Nephron progenitor cell (in vitro differentiated cells): ENCODE data around the gene ROR2.

ENCODE experiments used
- DNase-seq: peaks from one replicate; pipeline ENCODE4 v3.0.0; 2021
- H3K27ac Mint-ChIP-seq: 2 replicates; pipeline ENCODE4 v1.8.0; 2021; ENCODE audit warnings: mild to moderate bottlenecking, moderate library complexity, mixed read lengths
- H3K27me3 Mint-ChIP-seq: 2 replicates; pipeline ENCODE4 v1.8.0; 2021; ENCODE audit warnings: mild to moderate bottlenecking, low read depth, mixed read lengths; ENCODE audit not compliant: poor library complexity
- H3K36me3 Mint-ChIP-seq: 2 replicates; pipeline ENCODE4 v1.8.0; 2021; ENCODE audit warnings: low read depth, mixed read lengths
- H3K4me1 Mint-ChIP-seq: 2 replicates; pipeline ENCODE4 v1.8.0; 2021; ENCODE audit warnings: mixed read lengths
- H3K4me3 Mint-ChIP-seq: 2 replicates; pipeline ENCODE4 v1.8.0; 2021; ENCODE audit warnings: mild to moderate bottlenecking, moderate library complexity, mixed read lengths
- H3K9me3 Mint-ChIP-seq: 2 replicates; pipeline ENCODE4 v1.8.0; 2021; ENCODE audit warnings: mild to moderate bottlenecking, moderate library complexity, mixed read lengths
- TF ChIP-seq, protein P1 (sequence below): fragments of 200-600 bp; sonication (generic); IDR thresholded peaks from 2 replicates; pipeline ENCODE4 v1.5.0; 2021; ENCODE audit warnings: antibody characterized with exemption

The ROR2 gene

GRCh38 chr9:91580136-91580535, 369.9 kb downstream of the ROR2 start:
- Mint-ChIP-seq H3K4me1 (peaks cover 8% of the 10 kb centered on the region), H3K9me3 (peaks cover 4% of the 10 kb centered on the region), H3K27ac (no peak overlapping the region), H3K27me3 (peaks cover 7% of the 10 kb centered on the region), H3K4me3 (no peak overlapping the region), H3K36me3 (no peaks in the 10 kb centered on the region)
- DNase-seq: no peak
- TF ChIP-seq, protein P1, sequence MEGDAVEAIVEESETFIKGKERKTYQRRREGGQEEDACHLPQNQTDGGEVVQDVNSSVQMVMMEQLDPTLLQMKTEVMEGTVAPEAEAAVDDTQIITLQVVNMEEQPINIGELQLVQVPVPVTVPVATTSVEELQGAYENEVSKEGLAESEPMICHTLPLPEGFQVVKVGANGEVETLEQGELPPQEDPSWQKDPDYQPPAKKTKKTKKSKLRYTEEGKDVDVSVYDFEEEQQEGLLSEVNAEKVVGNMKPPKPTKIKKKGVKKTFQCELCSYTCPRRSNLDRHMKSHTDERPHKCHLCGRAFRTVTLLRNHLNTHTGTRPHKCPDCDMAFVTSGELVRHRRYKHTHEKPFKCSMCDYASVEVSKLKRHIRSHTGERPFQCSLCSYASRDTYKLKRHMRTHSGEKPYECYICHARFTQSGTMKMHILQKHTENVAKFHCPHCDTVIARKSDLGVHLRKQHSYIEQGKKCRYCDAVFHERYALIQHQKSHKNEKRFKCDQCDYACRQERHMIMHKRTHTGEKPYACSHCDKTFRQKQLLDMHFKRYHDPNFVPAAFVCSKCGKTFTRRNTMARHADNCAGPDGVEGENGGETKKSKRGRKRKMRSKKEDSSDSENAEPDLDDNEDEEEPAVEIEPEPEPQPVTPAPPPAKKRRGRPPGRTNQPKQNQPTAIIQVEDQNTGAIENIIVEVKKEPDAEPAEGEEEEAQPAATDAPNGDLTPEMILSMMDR: no peak

- Mint-ChIP-seq H3K9me3 (peaks cover 4% of the 10 kb centered on the region), H3K4me1 (peaks cover 8% of the 10 kb centered on the region), H3K27me3 (peaks cover 4% of the 10 kb centered on the region), H3K27ac (no peak overlapping the region), H3K4me3 (no peak overlapping the region), H3K36me3 (no peaks in the 10 kb centered on the region)
- TF ChIP-seq, protein P1: no peak
- DNase-seq: no peak
These were observed 371.1 kb downstream of the ROR2 start for GRCh38 chr9:91578911-91579310.

DNA sequence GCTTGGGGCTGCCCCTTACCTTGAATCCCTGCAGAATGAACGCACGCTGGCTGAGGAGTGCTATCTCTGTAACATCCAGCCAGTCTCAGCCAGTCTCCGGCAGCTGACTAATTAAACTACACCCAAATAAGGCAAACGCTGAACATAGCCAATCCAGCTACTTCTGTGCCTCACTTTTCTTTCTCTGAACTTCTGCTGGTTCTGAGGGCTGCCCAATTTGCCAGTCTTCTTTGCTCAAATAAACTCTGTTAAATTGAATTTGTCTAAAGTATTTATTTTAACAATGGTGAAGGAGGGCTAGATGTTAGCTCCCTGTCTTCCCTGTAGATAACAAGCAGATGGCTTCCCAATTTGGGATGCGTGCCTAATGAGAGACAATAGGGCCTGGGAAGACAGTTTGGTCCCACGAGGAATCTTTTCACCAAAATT, 372.4 kb downstream of the ROR2 start:
- H3K4me3 Mint-ChIP-seq: no peak overlapping the region
- H3K27ac Mint-ChIP-seq: no peak overlapping the region
- peaks cover 5% of the 10 kb centered on the region for H3K27me3 Mint-ChIP-seq
- H3K9me3 Mint-ChIP-seq: peaks cover 10% of the 10 kb centered on the region
- H3K4me1 Mint-ChIP-seq: peaks cover 18% of the 10 kb centered on the region
- peaks cover 4% of the 10 kb centered on the region for H3K36me3 Mint-ChIP-seq
- TF ChIP-seq, protein P1: no peak
- DNase-seq: peak; percentile 8

DNA sequence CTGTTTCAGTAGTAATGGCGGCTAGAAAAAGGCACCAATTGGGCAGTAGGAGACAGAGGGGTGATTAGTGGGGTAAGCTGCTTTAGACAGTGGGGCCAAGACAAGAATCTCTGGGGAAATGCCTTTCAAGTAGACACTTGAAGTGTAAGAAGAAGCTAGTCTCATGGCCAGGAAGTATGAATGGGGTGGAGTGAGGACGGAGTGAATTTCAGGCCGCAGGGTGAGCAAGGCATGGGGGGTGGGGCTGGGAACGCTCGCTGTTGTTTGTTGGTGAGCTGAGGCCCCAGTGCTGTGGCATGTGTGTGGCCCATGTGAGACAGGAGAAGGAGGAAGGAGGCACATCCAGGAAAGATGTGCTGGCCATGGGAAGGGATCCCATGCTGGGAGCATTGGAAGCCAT, 377.2 kb downstream of the ROR2 start:
- TF ChIP-seq, protein P1: no peak
- Mint-ChIP-seq H3K36me3 (peaks cover 4% of the 10 kb centered on the region), H3K4me3 (no peak overlapping the region), H3K27me3 (peaks cover 14% of the 10 kb centered on the region), H3K9me3 (peaks cover 36% of the 10 kb centered on the region), H3K27ac (no peak overlapping the region), H3K4me1 (peaks cover 21% of the 10 kb centered on the region)
- no peak for DNase-seq

- peaks cover 41% of the 10 kb centered on the region for H3K9me3 Mint-ChIP-seq
- peaks cover 17% of the 10 kb centered on the region for H3K4me1 Mint-ChIP-seq
- H3K36me3 Mint-ChIP-seq: peaks cover 4% of the 10 kb centered on the region
- peaks cover 21% of the 10 kb centered on the region for H3K27me3 Mint-ChIP-seq
- no peak overlapping the region for H3K4me3 Mint-ChIP-seq
- DNase-seq: no peak
- H3K27ac Mint-ChIP-seq: no peak overlapping the region
- TF ChIP-seq, protein P1: no peak
These were observed 378.0 kb downstream of the ROR2 start for GRCh38 chr9:91572044-91572443.

DNA sequence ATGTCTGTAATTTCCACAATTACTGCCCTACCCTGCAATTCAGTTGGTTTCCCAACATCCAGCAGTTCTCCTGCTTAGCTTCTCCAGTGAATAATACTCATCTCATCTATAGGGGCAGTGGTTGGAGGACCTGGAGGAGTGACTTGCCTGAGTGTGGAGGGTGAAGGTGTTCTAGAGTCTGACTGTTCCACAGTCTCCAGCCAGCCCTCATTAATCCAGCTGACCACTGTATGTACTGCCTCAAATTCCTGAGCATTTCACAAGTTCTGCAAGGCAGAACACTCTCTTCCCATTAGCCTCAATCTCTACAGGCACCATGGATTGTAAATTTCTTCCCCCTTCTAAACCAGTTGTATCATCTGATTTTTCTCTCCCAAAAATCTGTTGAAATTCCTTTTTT, 379.0 kb downstream of the ROR2 start:
- Mint-ChIP-seq H3K4me3 (no peak overlapping the region), H3K9me3 (peaks cover 41% of the 10 kb centered on the region), H3K4me1 (peaks cover 17% of the 10 kb centered on the region), H3K27me3 (peaks cover 23% of the 10 kb centered on the region), H3K27ac (no peak overlapping the region), H3K36me3 (peaks cover 4% of the 10 kb centered on the region)
- no peak for DNase-seq
- TF ChIP-seq, protein P1: no peak
